ENCODE results near the gene RIMOC1.
A peak's percentile ranks its signal among the peaks of the same experiment; 100 is the strongest.

Gene RIMOC1

DNA sequence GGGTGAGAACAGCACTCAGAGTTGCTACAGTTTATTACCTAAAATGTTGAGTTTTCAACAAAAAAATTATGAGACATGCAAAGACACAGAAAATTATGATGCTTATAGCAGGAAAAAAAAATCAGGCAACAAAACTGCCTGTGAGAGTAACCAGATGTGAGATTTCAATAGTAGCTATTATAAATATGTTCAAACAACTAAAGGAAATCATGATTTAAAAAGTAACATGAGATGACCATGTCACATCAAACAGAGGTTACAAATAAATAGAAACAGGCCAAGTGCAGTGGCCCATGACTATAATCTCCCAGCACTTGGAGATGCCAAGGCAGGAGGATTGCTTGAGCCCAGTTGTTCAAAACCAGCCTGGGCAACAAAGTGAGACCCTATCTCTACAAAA is 12.1 kb upstream of the RIMOC1 start:
- Histone ChIP-seq H3K18ac (ENCODE audit: low read length) (no peak overlapping the region), H4K8ac (ENCODE audit: low read depth, low read length) (no peak overlapping the region), H3K4me2 (ENCODE audit: low read length) (no peak overlapping the region), H3K23ac (ENCODE audit: low read length) (no peak overlapping the region), H3K4me3 (ENCODE audit: low read depth, low read length) (no peak overlapping the region), H3K4ac (ENCODE audit: low read depth, low read length) (no peak overlapping the region), H2AFZ (ENCODE audit: insufficient read depth, low read length, poor library complexity) (no peak overlapping the region), H3K36me3 (ENCODE audit: control insufficient read depth in 1 of 2, insufficient read depth in 2 of 2, low read length in 2 of 2) (no peaks in the 10 kb centered on the region), H3K9me3 (ENCODE audit: insufficient read depth, low read depth, low read length) (no peaks in the 10 kb centered on the region), H3K4me1 (ENCODE audit: control insufficient read depth in 1 of 2, insufficient read depth in 2 of 2, low read length in 2 of 2) (no peaks in the 10 kb centered on the region), H2AK5ac (ENCODE audit: low read length) (no peak overlapping the region), H2BK120ac (ENCODE audit: insufficient read depth, low read length, poor library complexity) (no peak overlapping the region), H2BK12ac (ENCODE audit: low read length) (no peak overlapping the region), H3K14ac (ENCODE audit: low read length) (no peak overlapping the region), H4K12ac (ENCODE audit: low read depth, low read length) (no peak overlapping the region), H2BK5ac (ENCODE audit: low read depth, low read length, poor library complexity) (no peak overlapping the region), H3K79me2 (ENCODE audit: control insufficient read depth, insufficient read depth, low read length, poor library complexity) (no peaks in the 10 kb centered on the region), H3K79me1 (ENCODE audit: low read length) (no peaks in the 10 kb centered on the region), H4K91ac (ENCODE audit: low read depth, low read length) (no peak overlapping the region), H3K9ac (ENCODE audit: low read length) (no peak overlapping the region), H3K27ac (ENCODE audit: low read depth, low read length) (no peak overlapping the region), H3K27me3 (ENCODE audit: insufficient read depth, low read length) (no peaks in the 10 kb centered on the region)
- no peak for DNase-seq

DNA sequence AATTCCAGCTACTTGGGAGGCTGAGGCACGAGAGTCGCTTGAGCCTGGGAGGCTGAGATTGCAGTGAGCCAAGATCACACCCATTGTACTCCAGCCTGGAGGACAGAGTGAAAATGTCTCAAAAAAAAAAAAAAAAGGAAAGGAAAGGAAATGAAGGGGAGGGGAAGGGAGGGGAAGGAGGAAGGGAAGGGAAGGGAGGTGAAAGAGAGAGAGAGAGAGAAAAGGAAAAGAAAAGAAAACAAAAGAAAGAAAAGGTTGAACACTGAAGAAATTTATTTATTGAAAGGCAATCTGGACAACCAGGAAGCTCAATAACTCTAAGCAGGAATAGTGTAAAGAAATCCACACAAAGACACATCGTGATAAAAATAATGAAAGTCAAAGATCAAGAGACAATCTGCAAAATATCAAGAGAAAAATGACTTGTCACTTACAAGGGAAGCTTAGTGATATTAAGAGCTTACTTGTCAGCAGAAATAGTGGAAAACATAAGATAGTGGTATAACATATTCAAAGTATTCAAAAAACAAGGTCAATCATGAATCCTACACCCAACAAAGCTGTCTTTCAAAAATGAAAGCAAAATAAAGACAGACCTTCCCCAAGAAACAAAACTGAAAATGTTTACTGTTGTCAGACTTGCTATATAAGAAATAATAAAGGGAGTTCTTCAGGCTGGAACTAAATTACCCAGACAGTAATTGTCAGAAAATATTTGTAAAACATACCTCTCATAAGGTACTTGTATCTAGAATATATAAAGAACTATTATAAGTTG is 10.9 kb upstream of the RIMOC1 start:
- Histone ChIP-seq H3K14ac (ENCODE audit: low read length) (no peak overlapping the region), H4K12ac (ENCODE audit: low read depth, low read length) (no peak overlapping the region), H2AK5ac (ENCODE audit: low read length) (no peak overlapping the region), H3K27ac (ENCODE audit: low read depth, low read length) (no peak overlapping the region), H3K9ac (ENCODE audit: low read length) (no peak overlapping the region), H2BK5ac (ENCODE audit: low read depth, low read length, poor library complexity) (no peak overlapping the region), H3K27me3 (ENCODE audit: insufficient read depth, low read length) (no peaks in the 10 kb centered on the region), H3K4me3 (ENCODE audit: low read depth, low read length) (no peak overlapping the region), H3K4me2 (ENCODE audit: low read length) (no peak overlapping the region), H3K4me1 (ENCODE audit: control insufficient read depth in 1 of 2, insufficient read depth in 2 of 2, low read length in 2 of 2) (no peaks in the 10 kb centered on the region), H3K18ac (ENCODE audit: low read length) (no peak overlapping the region), H3K9me3 (ENCODE audit: insufficient read depth, low read depth, low read length) (no peaks in the 10 kb centered on the region), H4K91ac (ENCODE audit: low read depth, low read length) (no peak overlapping the region), H2AFZ (ENCODE audit: insufficient read depth, low read length, poor library complexity) (no peak overlapping the region), H2BK12ac (ENCODE audit: low read length) (no peak overlapping the region), H3K4ac (ENCODE audit: low read depth, low read length) (no peak overlapping the region), H4K8ac (ENCODE audit: low read depth, low read length) (no peak overlapping the region), H3K23ac (ENCODE audit: low read length) (no peak overlapping the region), H3K36me3 (ENCODE audit: control insufficient read depth in 1 of 2, insufficient read depth in 2 of 2, low read length in 2 of 2) (no peaks in the 10 kb centered on the region), H3K79me2 (ENCODE audit: control insufficient read depth, insufficient read depth, low read length, poor library complexity) (no peaks in the 10 kb centered on the region), H3K79me1 (ENCODE audit: low read length) (no peaks in the 10 kb centered on the region), H2BK120ac (ENCODE audit: insufficient read depth, low read length, poor library complexity) (no peak overlapping the region)
- WGBS (ENCODE audit: extremely low coverage, insufficient coverage, insufficient read length), result no CpG with 5 or more reads among the region's 3 CpGs
- DNase-seq, result no peak

DNA sequence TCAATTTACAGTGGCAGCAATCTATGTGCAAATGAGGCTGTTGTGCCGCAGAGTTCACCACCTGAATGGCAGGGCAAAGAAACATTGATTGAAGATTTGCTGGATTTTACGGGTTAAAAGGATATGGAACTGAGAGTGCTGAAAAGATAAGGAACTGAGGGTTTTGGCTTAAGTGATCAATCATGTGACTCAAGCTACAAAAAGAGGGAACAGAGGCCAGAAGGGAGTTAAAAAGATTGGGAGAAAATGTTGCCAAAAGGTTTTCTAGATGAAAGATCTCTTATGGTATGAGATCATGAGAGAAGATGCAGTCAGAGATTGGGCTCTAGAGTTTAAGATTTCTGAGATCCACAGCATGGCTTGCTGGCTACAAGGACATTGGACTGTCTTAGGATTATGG is 7.9 kb upstream of the RIMOC1 start:
- H3K27ac ChIP-seq (ENCODE audit: low read depth, low read length), result no peak overlapping the region

DNA sequence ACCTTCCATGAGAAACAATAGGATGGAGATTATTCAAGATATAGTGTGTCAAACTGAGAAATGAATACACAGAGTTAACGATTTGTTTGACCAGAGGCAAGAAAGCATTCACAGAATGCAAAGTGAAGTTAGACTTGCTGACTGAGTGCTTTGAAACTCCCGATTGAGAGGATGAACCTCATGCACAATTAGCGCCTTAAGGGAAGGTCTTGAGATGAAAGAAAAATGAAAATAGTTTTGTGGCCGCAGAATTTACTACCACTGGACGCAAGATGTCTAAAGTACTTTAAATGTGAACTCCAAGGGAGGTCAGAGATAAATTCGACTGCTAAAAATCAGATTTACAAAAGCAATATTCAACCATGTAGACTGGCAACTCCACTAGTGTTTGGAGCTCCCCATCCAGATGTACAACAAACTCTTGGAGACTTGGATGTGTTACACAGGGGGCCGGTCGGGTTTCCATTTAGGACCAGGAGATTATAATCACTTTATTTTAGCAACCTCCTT is 707 bp upstream of the RIMOC1 start:
- no peak overlapping the region for H3K18ac ChIP-seq (ENCODE audit: low read length)
- no peak overlapping the region for H2AK5ac ChIP-seq (ENCODE audit: low read length)
- no peak for DNase-seq
- no peak overlapping the region for H3K9ac ChIP-seq (ENCODE audit: low read length)
- peaks cover 0 to 2% of the 10 kb centered on the region in 2 experiments for H3K36me3 ChIP-seq (ENCODE audit: control insufficient read depth in 1 of 2, insufficient read depth in 2 of 2, low read length in 2 of 2)
- no peaks in the 10 kb centered on the region for H3K27me3 ChIP-seq (ENCODE audit: insufficient read depth, low read length)
- peak overlapping the region; percentile 12 for H3K27ac ChIP-seq (ENCODE audit: low read depth, low read length)
- peaks cover 2% of the 10 kb centered on the region in 2 experiments for H3K4me1 ChIP-seq (ENCODE audit: control insufficient read depth in 1 of 2, insufficient read depth in 2 of 2, low read length in 2 of 2)
- WGBS (ENCODE audit: extremely low coverage, insufficient coverage, insufficient read length), result no CpG with 5 or more reads among the region's 8 CpGs
- no peak overlapping the region for H3K4me3 ChIP-seq (ENCODE audit: low read depth, low read length)
- no peak overlapping the region for H4K91ac ChIP-seq (ENCODE audit: low read depth, low read length)
- H3K9me3 ChIP-seq (ENCODE audit: insufficient read depth, low read depth, low read length), result no peaks in the 10 kb centered on the region
- H3K14ac ChIP-seq (ENCODE audit: low read length), result no peak overlapping the region
- peak overlapping the region; percentile 32 for H4K12ac ChIP-seq (ENCODE audit: low read depth, low read length)
- peaks cover 4% of the 10 kb centered on the region for H3K79me1 ChIP-seq (ENCODE audit: low read length)
- H3K4me2 ChIP-seq (ENCODE audit: low read length), result peak overlapping the region; percentile 82
- no peak overlapping the region for H3K23ac ChIP-seq (ENCODE audit: low read length)
- H3K79me2 ChIP-seq (ENCODE audit: control insufficient read depth, insufficient read depth, low read length, poor library complexity), result peaks cover 6% of the 10 kb centered on the region
- no peak overlapping the region for H2BK12ac ChIP-seq (ENCODE audit: low read length)
- no peak overlapping the region for H3K4ac ChIP-seq (ENCODE audit: low read depth, low read length)
- no peak overlapping the region for H2BK5ac ChIP-seq (ENCODE audit: low read depth, low read length, poor library complexity)
- peak overlapping the region; percentile 56 for H2AFZ ChIP-seq (ENCODE audit: insufficient read depth, low read length, poor library complexity)
- no peak overlapping the region for H2BK120ac ChIP-seq (ENCODE audit: insufficient read depth, low read length, poor library complexity)
- peak overlapping the region; percentile 22 for H4K8ac ChIP-seq (ENCODE audit: low read depth, low read length)

More for the DNA sequence above, 7.9 kb upstream of the RIMOC1 start:
- H4K8ac ChIP-seq (ENCODE audit: low read depth, low read length), result no peak overlapping the region
- no peak overlapping the region for H3K18ac ChIP-seq (ENCODE audit: low read length)
- H2AFZ ChIP-seq (ENCODE audit: insufficient read depth, low read length, poor library complexity), result no peak overlapping the region
- no peaks in the 10 kb centered on the region for H3K4me1 ChIP-seq (ENCODE audit: control insufficient read depth in 1 of 2, insufficient read depth in 2 of 2, low read length in 2 of 2)
- no peaks in the 10 kb centered on the region for H3K9me3 ChIP-seq (ENCODE audit: insufficient read depth, low read depth, low read length)
- H3K36me3 ChIP-seq (ENCODE audit: control insufficient read depth in 1 of 2, insufficient read depth in 2 of 2, low read length in 2 of 2), result no peaks in the 10 kb centered on the region
- H2AK5ac ChIP-seq (ENCODE audit: low read length), result no peak overlapping the region
- H3K4me3 ChIP-seq (ENCODE audit: low read depth, low read length), result no peak overlapping the region
- H2BK120ac ChIP-seq (ENCODE audit: insufficient read depth, low read length, poor library complexity), result no peak overlapping the region
- no peak overlapping the region for H2BK12ac ChIP-seq (ENCODE audit: low read length)
- no peak overlapping the region for H4K12ac ChIP-seq (ENCODE audit: low read depth, low read length)
- H3K4ac ChIP-seq (ENCODE audit: low read depth, low read length), result no peak overlapping the region
- no CpG with 5 or more reads among the region's 2 CpGs for WGBS (ENCODE audit: extremely low coverage, insufficient coverage, insufficient read length)
- H3K79me2 ChIP-seq (ENCODE audit: control insufficient read depth, insufficient read depth, low read length, poor library complexity), result no peaks in the 10 kb centered on the region
- no peaks in the 10 kb centered on the region for H3K79me1 ChIP-seq (ENCODE audit: low read length)
- H2BK5ac ChIP-seq (ENCODE audit: low read depth, low read length, poor library complexity), result no peak overlapping the region
- no peak overlapping the region for H3K9ac ChIP-seq (ENCODE audit: low read length)
- H3K14ac ChIP-seq (ENCODE audit: low read length), result no peak overlapping the region
- no peak overlapping the region for H4K91ac ChIP-seq (ENCODE audit: low read depth, low read length)
- no peaks in the 10 kb centered on the region for H3K27me3 ChIP-seq (ENCODE audit: insufficient read depth, low read length)
- no peak for DNase-seq
- H3K4me2 ChIP-seq (ENCODE audit: low read length), result no peak overlapping the region
- H3K23ac ChIP-seq (ENCODE audit: low read length), result no peak overlapping the region
